GM19397 (cell line): ENCODE measurements around the gene PRPSAP2.

Experiments used
- ATAC-seq: cut with Tn5 transposase; IDR thresholded peaks from one replicate; pipeline ENCODE4 v1.9.1; 2021; ENCODE audit warnings: mild to moderate bottlenecking, moderate library complexity; ENCODE audit not compliant: unreplicated experiment

The PRPSAP2 gene

GRCh38 chr17:18960803-18961511 lies 103.0 kb downstream of the PRPSAP2 start:
- peak; percentile 76 for ATAC-seq

GRCh38 chr17:18961634-18962493 lies 103.9 kb downstream of the PRPSAP2 start:
- ATAC-seq, result no peak

GRCh38 chr17:18962494-18962815 lies 104.5 kb downstream of the PRPSAP2 start:
- no peak for ATAC-seq

GRCh38 chr17:18963126-18964017 lies 105.4 kb downstream of the PRPSAP2 start:
- no peak for ATAC-seq

- no peak for ATAC-seq
Measured at GRCh38 chr17:18964018-18964351, 106.1 kb downstream of the PRPSAP2 start.

- ATAC-seq, result no peak
Measured at GRCh38 chr17:18964550-18964949, 106.6 kb downstream of the PRPSAP2 start.

- no peak for ATAC-seq
Measured at GRCh38 chr17:18965530-18966236, 107.8 kb downstream of the PRPSAP2 start.

GRCh38 chr17:18966831-18967624 lies 109.1 kb downstream of the PRPSAP2 start:
- no peak for ATAC-seq

GRCh38 chr17:18967916-18968315 lies 110.0 kb downstream of the PRPSAP2 start:
- ATAC-seq, result no peak

- ATAC-seq, result no peak
Measured at GRCh38 chr17:18968345-18968744, 110.4 kb downstream of the PRPSAP2 start.

- ATAC-seq, result no peak
Measured at GRCh38 chr17:18968945-18969887, 111.3 kb downstream of the PRPSAP2 start.

GRCh38 chr17:18970582-18971480 lies 112.9 kb downstream of the PRPSAP2 start:
- ATAC-seq, result no peak

- ATAC-seq, result no peak
Measured at GRCh38 chr17:18971801-18972200, 113.9 kb downstream of the PRPSAP2 start.

- ATAC-seq, result no peak
Measured at GRCh38 chr17:18974407-18975149, 116.6 kb downstream of the PRPSAP2 start.

- ATAC-seq, result no peak
Measured at GRCh38 chr17:18975597-18975996, 117.7 kb downstream of the PRPSAP2 start.

GRCh38 chr17:18976201-18976600 lies 118.3 kb downstream of the PRPSAP2 start:
- ATAC-seq, result no peak

GRCh38 chr17:18977021-18977420 lies 119.1 kb downstream of the PRPSAP2 start:
- ATAC-seq, result no peak
